WI38 (cell line): ENCODE data around the gene SLC25A18.
A peak's percentile ranks its signal among the peaks of the same experiment; 100 is the strongest.

Experiments
- H3K4me3 ChIP-seq: 2 replicates; pipeline ENCODE4 v1.5.1; 2011; ENCODE audit warnings: low read depth, mild to moderate bottlenecking, control low read depth, low read length
- TF ChIP-seq, protein P1 (sequence below): IDR thresholded peaks from 2 replicates; pipeline ENCODE4 v1.5.1; 2012; ENCODE audit warnings: low read depth, mild to moderate bottlenecking, control low read depth, low read length

Gene SLC25A18

DNA sequence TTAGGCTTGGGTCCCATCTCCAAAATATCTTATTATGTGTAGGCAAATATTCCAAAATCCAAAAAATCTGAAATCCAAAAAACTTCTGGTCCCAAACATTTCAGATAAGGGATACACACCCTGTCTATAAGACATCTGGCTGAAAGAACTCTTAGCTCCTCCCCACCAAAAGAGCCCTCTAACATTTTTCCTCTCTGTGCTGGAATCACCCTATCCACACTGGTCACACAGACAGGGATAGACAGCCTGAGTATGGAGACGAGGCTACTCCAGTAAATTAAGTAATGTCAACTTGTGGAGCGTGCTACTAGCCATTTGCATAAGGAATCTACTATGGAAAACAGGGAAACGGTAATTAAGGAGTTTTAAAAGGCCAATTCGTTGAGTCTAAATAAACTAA lies 40.4 kb downstream of the SLC25A18 start:
- TF ChIP-seq, protein P1, sequence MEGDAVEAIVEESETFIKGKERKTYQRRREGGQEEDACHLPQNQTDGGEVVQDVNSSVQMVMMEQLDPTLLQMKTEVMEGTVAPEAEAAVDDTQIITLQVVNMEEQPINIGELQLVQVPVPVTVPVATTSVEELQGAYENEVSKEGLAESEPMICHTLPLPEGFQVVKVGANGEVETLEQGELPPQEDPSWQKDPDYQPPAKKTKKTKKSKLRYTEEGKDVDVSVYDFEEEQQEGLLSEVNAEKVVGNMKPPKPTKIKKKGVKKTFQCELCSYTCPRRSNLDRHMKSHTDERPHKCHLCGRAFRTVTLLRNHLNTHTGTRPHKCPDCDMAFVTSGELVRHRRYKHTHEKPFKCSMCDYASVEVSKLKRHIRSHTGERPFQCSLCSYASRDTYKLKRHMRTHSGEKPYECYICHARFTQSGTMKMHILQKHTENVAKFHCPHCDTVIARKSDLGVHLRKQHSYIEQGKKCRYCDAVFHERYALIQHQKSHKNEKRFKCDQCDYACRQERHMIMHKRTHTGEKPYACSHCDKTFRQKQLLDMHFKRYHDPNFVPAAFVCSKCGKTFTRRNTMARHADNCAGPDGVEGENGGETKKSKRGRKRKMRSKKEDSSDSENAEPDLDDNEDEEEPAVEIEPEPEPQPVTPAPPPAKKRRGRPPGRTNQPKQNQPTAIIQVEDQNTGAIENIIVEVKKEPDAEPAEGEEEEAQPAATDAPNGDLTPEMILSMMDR = no peak
- no peak overlapping the region for H3K4me3 ChIP-seq

DNA sequence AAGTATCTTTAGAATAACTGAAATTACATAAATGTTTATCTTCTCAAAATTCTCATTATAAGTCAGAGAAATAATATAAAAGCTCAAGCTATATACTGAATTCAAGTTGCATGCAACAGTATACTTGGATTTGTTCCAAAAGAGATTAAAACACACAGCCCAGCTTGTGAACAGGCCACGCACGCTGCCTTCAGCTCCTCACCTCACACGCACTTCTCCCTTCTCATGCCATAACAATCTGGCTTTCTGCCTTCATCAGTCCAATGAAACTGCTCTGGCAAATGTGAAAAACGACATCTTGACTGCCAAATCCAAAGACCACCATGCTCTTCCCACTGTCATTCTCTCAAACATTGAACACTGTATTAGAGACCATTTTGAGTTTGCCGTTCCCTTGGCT lies 43.2 kb downstream of the SLC25A18 start:
- H3K4me3 ChIP-seq = no peak overlapping the region
- TF ChIP-seq, protein P1 = no peak

DNA sequence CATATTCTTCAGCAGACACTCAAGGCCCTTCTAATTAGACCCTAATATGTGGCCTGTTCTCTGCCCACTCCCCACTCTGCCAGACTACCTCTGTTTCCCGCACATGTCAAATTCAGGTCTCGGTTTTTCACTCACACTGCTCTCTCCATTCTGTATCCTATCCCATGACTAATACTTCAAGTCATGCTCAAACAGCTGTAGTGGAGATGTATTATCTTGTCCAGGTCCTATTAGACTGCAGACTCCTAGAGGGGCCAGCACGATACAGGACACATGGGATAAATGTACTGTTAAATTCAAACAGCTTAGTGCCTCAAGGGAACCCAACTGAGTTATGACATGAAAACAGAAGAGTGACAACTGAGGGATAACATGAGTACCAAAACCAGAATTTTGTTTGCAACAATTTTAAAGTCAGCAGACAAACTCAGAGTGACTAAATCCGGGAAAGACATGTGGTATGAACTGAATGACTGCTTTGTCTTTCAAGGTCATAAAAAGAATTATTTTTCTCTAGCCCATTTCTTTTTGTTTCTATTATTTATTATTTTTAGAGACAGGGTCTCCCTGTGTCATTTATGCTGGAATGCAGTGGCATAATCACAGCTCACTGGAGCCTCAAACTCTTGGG lies 44.7 kb downstream of the SLC25A18 start:
- TF ChIP-seq, protein P1 = no peak
- no peak overlapping the region for H3K4me3 ChIP-seq

DNA sequence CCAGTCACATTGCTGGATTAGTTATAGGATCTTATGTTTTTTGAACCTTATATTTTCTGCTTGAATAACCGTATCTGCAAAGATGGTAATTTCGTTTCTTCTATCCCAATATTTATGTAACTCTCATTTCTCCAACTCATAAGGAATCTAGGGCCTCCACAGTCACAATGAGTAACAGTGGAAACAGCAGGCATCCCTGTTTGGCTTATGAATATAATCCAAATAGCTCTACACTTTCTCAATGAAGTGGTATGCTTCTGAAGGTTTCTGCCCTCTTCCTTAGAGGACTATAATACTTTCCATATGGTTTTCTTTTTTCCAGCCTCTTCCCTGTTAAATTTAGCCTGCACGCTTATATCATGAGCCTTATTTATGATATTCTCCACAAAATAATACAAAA lies 48.8 kb downstream of the SLC25A18 start:
- no peak overlapping the region for H3K4me3 ChIP-seq
- TF ChIP-seq, protein P1 = no peak

DNA sequence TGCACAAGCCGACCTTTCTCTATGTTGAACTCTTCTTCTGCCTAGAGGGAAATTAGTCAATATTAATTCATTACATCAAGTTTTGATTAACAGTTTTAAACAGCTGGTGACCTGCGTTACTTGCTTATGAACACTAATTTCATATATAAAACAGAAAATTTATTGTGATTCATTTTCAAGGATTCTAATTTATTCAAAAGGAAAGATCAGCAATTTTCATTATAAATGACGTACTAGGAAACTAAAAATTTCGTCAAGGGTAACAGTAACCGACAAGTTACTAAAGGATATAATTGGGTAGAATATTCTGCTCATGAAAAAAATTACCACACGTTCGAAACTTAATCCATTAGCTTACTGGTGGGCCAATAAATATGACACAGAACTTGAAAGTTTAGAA lies 50.0 kb downstream of the SLC25A18 start:
- TF ChIP-seq, protein P1 = no peak
- H3K4me3 ChIP-seq = no peak overlapping the region

DNA sequence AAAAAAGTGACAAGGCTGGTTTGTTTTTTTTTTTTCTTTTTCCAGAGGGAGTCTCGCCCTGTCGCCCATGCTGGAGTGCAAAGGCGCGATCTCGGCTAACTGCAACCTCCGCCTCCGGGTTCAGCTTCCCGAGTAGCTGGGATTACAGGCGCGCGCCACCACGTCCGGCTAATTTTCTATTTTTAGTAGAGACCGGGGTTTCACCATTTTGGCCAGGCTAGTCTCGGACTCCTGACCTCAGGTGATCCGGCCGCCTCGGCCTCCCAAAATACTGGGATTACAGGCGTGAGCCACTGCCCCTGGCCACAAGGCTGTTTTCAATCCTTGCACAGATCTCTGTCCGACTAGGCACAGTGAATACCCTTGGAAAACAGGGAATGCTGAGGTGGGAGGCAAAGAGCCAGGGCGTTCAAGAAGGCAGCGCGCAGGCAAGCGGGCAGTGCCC lies 64.7 kb downstream of the SLC25A18 start:
- H3K4me3 ChIP-seq = peak overlapping the region; percentile 100
- TF ChIP-seq, protein P1 = no peak

DNA sequence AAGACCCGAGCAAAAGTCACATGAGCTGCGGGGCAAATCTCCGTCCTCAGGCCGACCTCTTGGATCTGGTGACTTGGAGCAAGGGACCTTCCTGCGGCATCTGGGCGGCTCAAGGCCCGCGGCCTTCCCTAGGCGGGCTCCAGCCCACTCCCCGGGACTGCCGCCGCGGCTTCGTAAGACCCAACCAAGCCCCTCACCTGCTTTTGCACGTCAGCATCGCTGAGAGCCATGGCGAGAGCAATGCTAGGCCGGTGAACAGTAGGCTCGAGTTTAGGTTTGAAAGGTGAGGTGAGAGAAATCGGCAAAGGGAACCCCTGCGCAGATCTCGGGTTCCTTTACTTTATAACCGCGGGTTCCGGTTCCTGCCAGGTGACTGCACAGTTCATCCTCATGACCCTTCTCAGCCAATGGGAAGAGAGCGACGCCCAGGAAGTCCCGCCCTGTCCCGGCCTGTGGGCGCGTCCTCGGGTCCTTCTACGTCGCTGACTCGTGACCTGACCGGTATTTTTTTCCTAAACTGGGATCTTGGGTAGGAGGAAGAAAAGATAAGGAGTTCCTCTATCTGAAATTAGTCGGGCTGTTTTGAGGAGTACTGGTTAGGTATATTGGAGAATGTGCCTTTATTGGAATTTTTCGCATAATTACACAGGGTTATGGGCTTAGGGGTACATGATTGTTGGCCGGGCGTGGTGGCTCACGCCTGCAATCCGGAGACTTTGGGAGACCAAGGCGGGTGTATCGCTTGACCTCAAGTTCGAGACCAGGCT lies 65.3 kb downstream of the SLC25A18 start, which contains the start of gene ATP6V1E1:
Gene ATP6V1E1, minus strand, starts transcription at position 344 of the 767 bp plus-strand sequence. Its CDS starts 114 bp downstream, at position 230.
- H3K4me3 ChIP-seq = peak within 1 kb of the TSS; percentile 100
- TF ChIP-seq, protein P1 = no peak
